ENCODE data around the gene NAT16.
A peak's percentile ranks its signal among the peaks of the same experiment; 100 is the strongest.

The NAT16 gene

DNA sequence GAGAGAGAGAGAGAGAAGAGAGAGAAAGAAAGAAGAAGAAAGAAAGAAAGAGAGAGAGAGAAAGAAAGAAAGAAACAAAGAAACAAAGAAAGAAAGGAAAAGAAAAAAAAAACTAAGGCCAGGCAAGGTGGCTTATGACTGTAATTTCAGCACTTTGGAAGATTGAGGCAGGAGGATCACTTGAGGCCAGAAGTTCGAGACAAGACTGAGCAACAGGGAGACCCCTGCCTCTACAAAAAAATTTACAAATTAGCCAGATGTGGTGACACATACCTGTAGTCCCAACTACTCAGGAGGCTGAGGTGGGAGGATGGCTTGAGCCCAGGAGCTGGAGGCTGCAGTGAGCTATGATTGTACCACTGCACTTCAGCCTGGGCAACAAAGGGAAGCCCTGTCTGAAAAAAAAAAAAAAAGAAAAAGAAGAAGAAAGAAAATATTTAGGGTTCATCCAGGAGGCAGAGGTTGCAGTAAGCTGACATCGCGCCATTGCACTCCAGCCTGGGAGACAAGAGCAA is 50.4 kb downstream of the NAT16 start:
- FAIRE-seq (no peak), DNase-seq (ENCODE audit: insufficient read length, low spot score) (no peak)
- no peak for TF ChIP-seq POU2F2 (IDR thresholded peaks at IDR 0.05; ENCODE audit: low read depth, low read length)
- TF ChIP-seq TAF1 (IDR thresholded peaks at IDR 0.05; ENCODE audit: low read depth, low read length): no peak
- no peak for TF ChIP-seq POLR2A (IDR thresholded peaks at IDR 0.05; ENCODE audit: low read depth, low read length)
- TF ChIP-seq PAX5 (IDR thresholded peaks at IDR 0.05; ENCODE audit: insufficient read depth, low read length, severe bottlenecking): no peak
- TF ChIP-seq POLR2AphosphoS5 (IDR thresholded peaks at IDR 0.05; ENCODE audit: low read depth, low read length): no peak
- no peak for TF ChIP-seq SPI1 (IDR thresholded peaks at IDR 0.05; ENCODE audit: low read depth, low read length)

DNA sequence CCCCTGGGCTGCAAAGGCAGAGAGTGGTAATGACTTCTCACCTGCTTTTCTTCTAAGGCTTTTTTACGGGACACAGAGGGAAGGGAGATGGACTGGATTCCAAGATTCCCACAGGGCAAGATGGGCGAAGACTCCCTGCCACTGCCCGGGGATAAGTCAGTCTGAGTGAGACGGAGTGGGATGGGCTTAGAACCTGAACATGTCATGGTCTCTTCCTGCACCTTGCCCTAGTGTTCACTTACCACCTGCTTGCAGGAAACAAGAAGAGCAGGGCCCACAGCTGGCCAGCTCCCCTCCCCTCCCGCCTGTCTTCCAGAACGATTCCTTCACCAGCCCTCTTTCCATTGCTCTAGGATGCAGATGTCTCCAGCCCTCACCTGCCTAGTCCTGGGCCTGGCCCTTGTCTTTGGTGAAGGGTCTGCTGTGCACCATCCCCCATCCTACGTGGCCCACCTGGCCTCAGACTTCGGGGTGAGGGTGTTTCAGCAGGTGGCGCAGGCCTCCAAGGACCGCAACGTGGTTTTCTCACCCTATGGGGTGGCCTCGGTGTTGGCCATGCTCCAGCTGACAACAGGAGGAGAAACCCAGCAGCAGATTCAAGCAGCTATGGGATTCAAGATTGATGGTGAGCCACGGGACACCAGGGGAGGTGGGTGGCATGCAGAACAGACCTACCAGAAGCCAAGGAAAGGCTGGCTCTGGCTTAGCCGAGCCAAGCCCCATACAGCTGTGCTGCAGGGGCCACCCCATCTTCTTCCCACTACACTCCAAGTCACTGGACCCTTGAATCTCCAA is 51.9 kb downstream of the NAT16 start:
- TF ChIP-seq POLR2A (IDR thresholded peaks at IDR 0.05; ENCODE audit: low read depth, low read length) (no peak), PAX5 (IDR thresholded peaks at IDR 0.05; ENCODE audit: insufficient read depth, low read length, severe bottlenecking) (no peak), SPI1 (IDR thresholded peaks at IDR 0.05; ENCODE audit: low read depth, low read length) (no peak), POLR2AphosphoS5 (IDR thresholded peaks at IDR 0.05; ENCODE audit: low read depth, low read length) (no peak), TAF1 (IDR thresholded peaks at IDR 0.05; ENCODE audit: low read depth, low read length) (no peak), POU2F2 (IDR thresholded peaks at IDR 0.05; ENCODE audit: low read depth, low read length) (no peak)
- no peak for FAIRE-seq
- no peak for DNase-seq (ENCODE audit: insufficient read length, low spot score)

DNA sequence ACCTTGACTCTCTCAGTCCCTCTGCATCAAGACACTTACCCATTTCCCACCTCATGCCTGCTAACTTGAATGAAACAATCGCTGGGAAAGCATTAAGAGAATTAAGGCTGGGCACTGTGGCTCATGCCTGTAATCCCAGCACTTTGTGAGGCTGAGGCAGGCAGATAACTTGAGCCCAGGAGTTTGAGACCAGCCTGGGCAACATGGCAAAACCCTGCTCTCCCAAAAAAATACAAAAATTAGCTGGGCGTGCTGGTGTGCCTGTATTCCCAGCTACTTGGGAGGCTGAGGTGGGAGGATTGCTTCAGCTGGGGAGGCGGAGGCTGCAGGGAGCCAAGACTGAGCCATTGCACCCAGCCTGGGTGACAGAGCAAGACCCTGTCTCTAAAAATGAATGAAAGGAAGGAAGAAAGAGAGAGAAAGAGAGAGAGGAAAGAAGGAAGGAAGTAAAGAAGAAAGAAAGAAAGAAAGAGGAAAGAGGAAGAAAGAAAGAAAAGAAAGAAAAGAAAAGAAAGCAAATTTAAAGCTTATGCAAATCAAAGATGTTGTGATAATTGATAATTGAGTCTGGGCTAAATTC is 52.5 kb downstream of the NAT16 start:
- no peak for DNase-seq (ENCODE audit: insufficient read length, low spot score)
- FAIRE-seq: no peak
- TF ChIP-seq POLR2AphosphoS5 (IDR thresholded peaks at IDR 0.05; ENCODE audit: low read depth, low read length): no peak
- no peak for TF ChIP-seq POLR2A (IDR thresholded peaks at IDR 0.05; ENCODE audit: low read depth, low read length)
- TF ChIP-seq POU2F2 (IDR thresholded peaks at IDR 0.05; ENCODE audit: low read depth, low read length): no peak

DNA sequence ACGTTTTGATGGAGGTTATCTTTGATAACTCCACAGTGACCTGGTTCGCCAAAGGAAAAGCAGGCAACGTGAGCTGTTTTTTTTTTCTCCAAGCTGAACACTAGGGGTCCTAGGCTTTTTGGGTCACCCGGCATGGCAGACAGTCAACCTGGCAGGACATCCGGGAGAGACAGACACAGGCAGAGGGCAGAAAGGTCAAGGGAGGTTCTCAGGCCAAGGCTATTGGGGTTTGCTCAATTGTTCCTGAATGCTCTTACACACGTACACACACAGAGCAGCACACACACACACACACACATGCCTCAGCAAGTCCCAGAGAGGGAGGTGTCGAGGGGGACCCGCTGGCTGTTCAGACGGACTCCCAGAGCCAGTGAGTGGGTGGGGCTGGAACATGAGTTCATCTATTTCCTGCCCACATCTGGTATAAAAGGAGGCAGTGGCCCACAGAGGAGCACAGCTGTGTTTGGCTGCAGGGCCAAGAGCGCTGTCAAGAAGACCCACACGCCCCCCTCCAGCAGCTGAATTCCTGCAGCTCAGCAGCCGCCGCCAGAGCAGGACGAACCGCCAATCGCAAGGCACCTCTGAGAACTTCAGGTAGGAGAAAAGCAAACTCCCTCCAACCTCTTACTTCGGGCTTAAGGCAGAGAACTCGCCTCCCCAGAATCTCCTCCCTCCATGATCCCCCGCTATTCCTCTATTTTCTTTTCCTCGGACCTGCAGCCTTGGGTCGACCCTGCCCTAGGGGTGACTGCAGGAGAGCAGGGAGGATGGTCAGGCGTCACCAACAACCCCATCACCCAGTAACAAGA is 53.2 kb downstream of the NAT16 start, which contains the start of gene SERPINE1:
SERPINE1 (plus strand) TSS at position 454 of the 809 bp plus-strand sequence. CDS start 1,290 bp downstream, outside the sequence.
- TF ChIP-seq POLR2A (IDR thresholded peaks at IDR 0.05; ENCODE audit: low read depth, low read length) (0 out of 2 replicates have a peak, but pooled peaks have one; percentile 36), POLR2AphosphoS5 (IDR thresholded peaks at IDR 0.05; ENCODE audit: low read depth, low read length) (0 out of 2 replicates have a peak, but pooled peaks have one; percentile 26), POU2F2 (IDR thresholded peaks at IDR 0.05; ENCODE audit: low read depth, low read length) (no peak), PAX5 (IDR thresholded peaks at IDR 0.05; ENCODE audit: insufficient read depth, low read length, severe bottlenecking) (no peak), SPI1 (IDR thresholded peaks at IDR 0.05; ENCODE audit: low read depth, low read length) (no peak)
- FAIRE-seq: peak; percentile 63
- DNase-seq (ENCODE audit: insufficient read length, low spot score): peak; percentile 52

DNA sequence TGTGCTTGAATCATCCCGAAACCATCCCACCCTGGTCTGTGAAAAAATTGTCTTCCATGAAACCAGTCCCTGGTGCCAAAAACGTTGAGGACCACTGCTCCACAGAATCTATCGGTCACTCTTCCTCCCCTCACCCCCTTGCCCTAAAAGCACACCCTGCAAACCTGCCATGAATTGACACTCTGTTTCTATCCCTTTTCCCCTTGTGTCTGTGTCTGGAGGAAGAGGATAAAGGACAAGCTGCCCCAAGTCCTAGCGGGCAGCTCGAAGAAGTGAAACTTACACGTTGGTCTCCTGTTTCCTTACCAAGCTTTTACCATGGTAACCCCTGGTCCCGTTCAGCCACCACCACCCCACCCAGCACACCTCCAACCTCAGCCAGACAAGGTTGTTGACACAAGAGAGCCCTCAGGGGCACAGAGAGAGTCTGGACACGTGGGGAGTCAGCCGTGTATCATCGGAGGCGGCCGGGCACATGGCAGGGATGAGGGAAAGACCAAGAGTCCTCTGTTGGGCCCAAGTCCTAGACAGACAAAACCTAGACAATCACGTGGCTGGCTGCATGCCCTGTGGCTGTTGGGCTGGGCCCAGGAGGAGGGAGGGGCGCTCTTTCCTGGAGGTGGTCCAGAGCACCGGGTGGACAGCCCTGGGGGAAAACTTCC is 54.0 kb downstream of the NAT16 start:
- no peak for DNase-seq (ENCODE audit: insufficient read length, low spot score)

DNA sequence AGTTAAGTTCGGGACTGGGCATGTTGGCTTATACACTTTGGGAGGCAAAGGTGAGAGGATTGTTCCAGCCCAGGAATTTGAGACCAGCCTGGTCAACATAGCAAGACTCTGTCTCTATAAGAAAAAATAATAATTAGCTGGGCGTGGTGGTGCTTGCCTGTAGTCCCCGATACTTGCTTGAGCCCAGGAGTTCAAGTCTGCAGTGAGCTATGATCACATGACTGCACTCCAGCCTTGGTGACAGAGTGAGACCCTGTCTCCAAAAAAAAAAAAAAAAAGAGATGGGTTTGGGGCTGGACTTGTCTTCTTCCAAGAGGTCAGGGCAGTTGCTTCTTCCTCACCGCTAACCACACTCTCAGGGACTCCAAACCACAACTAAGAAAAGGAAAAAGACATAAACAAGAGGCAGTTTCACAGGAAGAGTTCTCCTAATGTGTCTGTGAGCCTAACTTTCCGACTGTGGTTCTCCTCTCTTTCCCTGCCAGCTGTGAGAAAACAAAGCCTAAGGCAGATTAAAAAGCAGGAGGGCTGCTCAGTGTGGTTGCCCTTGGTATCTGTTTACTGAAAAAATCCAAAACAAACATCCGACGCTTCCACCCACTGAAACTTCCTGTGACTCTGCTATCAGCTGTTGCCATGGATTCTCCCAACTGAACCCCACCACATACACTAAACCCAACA is 55.6 kb downstream of the NAT16 start:
- DNase-seq (ENCODE audit: insufficient read length, low spot score) (no peak), FAIRE-seq (no peak)
- TF ChIP-seq SPI1 (IDR thresholded peaks at IDR 0.05; ENCODE audit: low read depth, low read length) (no peak), TAF1 (IDR thresholded peaks at IDR 0.05; ENCODE audit: low read depth, low read length) (no peak), POLR2A (IDR thresholded peaks at IDR 0.05; ENCODE audit: low read depth, low read length) (no peak), PAX5 (IDR thresholded peaks at IDR 0.05; ENCODE audit: insufficient read depth, low read length, severe bottlenecking) (no peak), POLR2AphosphoS5 (IDR thresholded peaks at IDR 0.05; ENCODE audit: low read depth, low read length) (no peak)

More for the DNA sequence above, 54.0 kb downstream of the NAT16 start:
- TF ChIP-seq PAX5 (IDR thresholded peaks at IDR 0.05; ENCODE audit: insufficient read depth, low read length, severe bottlenecking) (no peak), TAF1 (IDR thresholded peaks at IDR 0.05; ENCODE audit: low read depth, low read length) (no peak), SPI1 (IDR thresholded peaks at IDR 0.05; ENCODE audit: low read depth, low read length) (peak; percentile 82)
- FAIRE-seq: no peak

DNA sequence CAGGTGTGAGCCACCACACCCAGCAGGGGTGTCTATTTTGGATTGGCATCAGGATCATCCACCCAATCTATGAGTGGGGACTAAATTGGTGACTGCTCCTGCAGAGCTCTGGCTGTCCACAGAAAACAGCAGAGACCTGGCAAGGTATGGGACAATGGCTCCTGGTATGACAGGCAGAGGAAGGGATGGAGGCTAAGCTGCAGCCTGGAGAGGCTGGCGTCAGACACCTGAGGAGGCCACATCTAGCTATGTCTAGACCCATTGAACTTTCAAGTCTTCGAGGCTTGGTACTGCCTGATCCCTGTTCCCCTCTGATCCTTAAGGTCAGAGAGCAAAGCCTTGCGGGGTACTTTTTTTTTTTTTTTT is 56.4 kb downstream of the NAT16 start:
- no peak for TF ChIP-seq POU2F2 (IDR thresholded peaks at IDR 0.05; ENCODE audit: low read depth, low read length)
- no peak for TF ChIP-seq SPI1 (IDR thresholded peaks at IDR 0.05; ENCODE audit: low read depth, low read length)
- TF ChIP-seq TAF1 (IDR thresholded peaks at IDR 0.05; ENCODE audit: low read depth, low read length): no peak
- no peak for TF ChIP-seq PAX5 (IDR thresholded peaks at IDR 0.05; ENCODE audit: insufficient read depth, low read length, severe bottlenecking)
- no peak for TF ChIP-seq POLR2AphosphoS5 (IDR thresholded peaks at IDR 0.05; ENCODE audit: low read depth, low read length)
- no peak for TF ChIP-seq POLR2A (IDR thresholded peaks at IDR 0.05; ENCODE audit: low read depth, low read length)
- no peak for FAIRE-seq
- no peak for DNase-seq (ENCODE audit: insufficient read length, low spot score)

DNA sequence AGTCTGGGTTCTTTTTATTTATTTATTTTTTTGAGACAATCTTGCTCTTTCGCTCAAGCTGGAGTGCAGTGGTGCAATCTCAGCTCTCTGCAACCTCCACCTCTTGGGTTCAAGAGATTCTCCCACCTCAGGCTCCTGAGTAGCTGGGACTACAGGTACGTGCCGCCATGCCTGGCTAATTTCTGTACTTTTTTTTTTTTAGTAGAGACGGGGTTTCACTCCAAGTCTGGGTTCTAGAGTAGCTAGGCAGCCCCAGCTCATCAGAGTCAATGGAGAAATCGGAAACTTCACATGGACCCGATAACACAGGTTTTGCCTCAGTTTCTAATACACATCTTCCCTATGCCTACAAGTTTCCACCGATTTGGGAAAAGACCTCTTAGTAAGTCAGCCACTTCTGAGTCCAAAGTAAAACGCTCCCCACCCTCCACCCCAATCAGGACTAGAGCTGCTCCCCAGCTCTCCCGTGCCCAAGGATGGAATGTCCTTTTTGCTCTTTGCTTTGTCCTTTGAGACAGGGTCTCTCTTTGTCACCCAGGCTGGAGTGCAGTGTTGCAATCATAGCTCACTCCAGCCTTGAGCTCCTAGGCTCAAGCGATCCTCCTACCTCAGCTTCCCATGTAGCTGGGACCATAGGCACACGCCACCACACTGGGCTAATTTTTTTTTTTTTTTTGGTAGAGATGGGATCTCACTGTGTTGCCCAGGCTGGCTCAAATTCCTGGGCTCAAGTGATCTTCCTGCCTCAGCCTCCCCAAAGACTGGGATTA is 57.0 kb downstream of the NAT16 start:
- TF ChIP-seq SPI1 (IDR thresholded peaks at IDR 0.05; ENCODE audit: low read depth, low read length) (no peak), TAF1 (IDR thresholded peaks at IDR 0.05; ENCODE audit: low read depth, low read length) (no peak), POU2F2 (IDR thresholded peaks at IDR 0.05; ENCODE audit: low read depth, low read length) (no peak)
- FAIRE-seq (no peak), DNase-seq (ENCODE audit: insufficient read length, low spot score) (no peak)
